Measurements from ENCODE around the gene MNAT1. TPM values are rescaled to one million over a fixed set of nuclear protein-coding genes. Genes with fewer than 3 reads are reported as not detected.

The MNAT1 gene
- total and polyA plus RNA-seq, 10 donors: 11.9 to 34.3 (median 22.0) TPM

- Histone ChIP-seq H3K36me3 (peaks cover 0 to 24% (median 2%) of the 10 kb centered on the region in 6 donors), H3K4me3 (no peak overlapping the region), H3K27ac (no peak overlapping the region), H3K27me3 (replicated peaks in 1 of 7) (no peaks in the 10 kb centered on the region), H3K4me1 (peaks cover 0 to 4% (median 0%) of the 10 kb centered on the region in 6 donors), H3K9me3 (peaks cover 0 to 16% (median 10%) of the 10 kb centered on the region in 8 donors)
- TF ChIP-seq CTCF (IDR thresholded peaks at IDR 0.05 in 8 of 11, conservative IDR thresholded peaks at IDR 0.05 in 3 of 11) (no peak), POLR2AphosphoS5 (IDR thresholded peaks at IDR 0.05) (no peak)
- intact Hi-C loops (cut with DNase I; ENCODE audit: low total_unique reads): no loop called here
- DNase-seq: no peak
- 59 to 79% (median 66%) methylated on average over 2 of the region's 2 CpGs for WGBS, 5 donors
These were observed 125.0 kb downstream of the MNAT1 start for GRCh38 chr14:60859525-60859924.

- H3K9me3 ChIP-seq: peaks cover 0 to 12% (median 8%) of the 10 kb centered on the region in 8 donors
- TF ChIP-seq POLR2A (IDR thresholded peaks at IDR 0.05) (no peak), CTCF (IDR thresholded peaks at IDR 0.05 in 8 of 11, conservative IDR thresholded peaks at IDR 0.05 in 3 of 11) (no peak)
- no peak overlapping the region for H3K4me3 ChIP-seq
- peaks cover 0 to 4% (median 0%) of the 10 kb centered on the region in 6 donors for H3K4me1 ChIP-seq
- H3K27me3 ChIP-seq (replicated peaks in 1 of 7): no peaks in the 10 kb centered on the region
- 79 to 93% (median 90%) methylated on average over 3 of the region's 3 CpGs for WGBS, 5 donors
- H3K27ac ChIP-seq: no peak overlapping the region
- intact Hi-C loops (cut with DNase I; ENCODE audit: low total_unique reads): no loop called here
- H3K36me3 ChIP-seq: peaks cover 0 to 15% (median 0%) of the 10 kb centered on the region in 6 donors
- no peak for DNase-seq
These were observed 127.1 kb downstream of the MNAT1 start for GRCh38 chr14:60861545-60862140.

- DNase-seq: no peak
- no peaks in the 10 kb centered on the region for H3K27me3 ChIP-seq (replicated peaks in 1 of 7)
- H3K4me3 ChIP-seq: no peak overlapping the region
- 51 to 69% (median 56%) methylated on average over 2 of the region's 2 CpGs for WGBS, 5 donors
- H3K27ac ChIP-seq: no peak overlapping the region
- H3K36me3 ChIP-seq: peaks cover 0 to 9% (median 0%) of the 10 kb centered on the region in 6 donors
- peaks cover 0 to 6% (median 2%) of the 10 kb centered on the region in 8 donors for H3K9me3 ChIP-seq
- H3K4me1 ChIP-seq: peaks cover 0 to 4% (median 0%) of the 10 kb centered on the region in 6 donors
- intact Hi-C loops (cut with DNase I; ENCODE audit: low total_unique reads): no loop called here
- no peak for TF ChIP-seq POLR2AphosphoS5 (IDR thresholded peaks at IDR 0.05)
- no peak for TF ChIP-seq POLR2A (IDR thresholded peaks at IDR 0.05)
- no peak for TF ChIP-seq CTCF (IDR thresholded peaks at IDR 0.05 in 8 of 11, conservative IDR thresholded peaks at IDR 0.05 in 3 of 11)
These were observed 127.7 kb downstream of the MNAT1 start for GRCh38 chr14:60862283-60862682.

GRCh38 chr14:60863249-60863648, 128.7 kb downstream of the MNAT1 start:
- no peak overlapping the region for H3K27ac ChIP-seq
- H3K4me1 ChIP-seq: peaks cover 0 to 4% (median 0%) of the 10 kb centered on the region in 6 donors
- H3K27me3 ChIP-seq (replicated peaks in 1 of 7): no peaks in the 10 kb centered on the region
- peaks cover 0 to 4% (median 0%) of the 10 kb centered on the region in 6 donors for H3K36me3 ChIP-seq
- DNase-seq: no peak
- WGBS, 5 donors: 90 to 98% (median 95%) methylated on average over 2 of the region's 2 CpGs
- H3K9me3 ChIP-seq: no peaks in the 10 kb centered on the region
- TF ChIP-seq CTCF (IDR thresholded peaks at IDR 0.05 in 8 of 11, conservative IDR thresholded peaks at IDR 0.05 in 3 of 11) (no peak), POLR2AphosphoS5 (IDR thresholded peaks at IDR 0.05) (no peak), POLR2A (IDR thresholded peaks at IDR 0.05) (no peak)
- no peak overlapping the region for H3K4me3 ChIP-seq
- intact Hi-C loops (cut with DNase I; ENCODE audit: low total_unique reads): no loop called here

All from spleen (tissue), 11 donors.